GM21619 (cell line): ENCODE results near the gene MPST.
"Not testable (repeated sequence)": the region's sequence is repeated elsewhere in the genome, so short reads cannot be mapped to it uniquely, and the experiment has no call there.

Source experiments
- ATAC-seq: cut with Tn5 transposase; IDR thresholded peaks from one replicate; pipeline ENCODE4 v1.9.1; 2021; ENCODE audit not compliant: unreplicated experiment

The MPST gene

GRCh38 chr22:37019309-37020191 is at the start of gene MPST, which contains the start of gene TST:
TSS of gene MPST (plus strand) at chr22:37019742. CDS start at chr22:37019837, 95 bp downstream.
TSS of gene TST (minus strand) at chr22:37019447. CDS start at chr22:37018732, 715 bp downstream.
- peak; percentile 51 for ATAC-seq

DNA sequence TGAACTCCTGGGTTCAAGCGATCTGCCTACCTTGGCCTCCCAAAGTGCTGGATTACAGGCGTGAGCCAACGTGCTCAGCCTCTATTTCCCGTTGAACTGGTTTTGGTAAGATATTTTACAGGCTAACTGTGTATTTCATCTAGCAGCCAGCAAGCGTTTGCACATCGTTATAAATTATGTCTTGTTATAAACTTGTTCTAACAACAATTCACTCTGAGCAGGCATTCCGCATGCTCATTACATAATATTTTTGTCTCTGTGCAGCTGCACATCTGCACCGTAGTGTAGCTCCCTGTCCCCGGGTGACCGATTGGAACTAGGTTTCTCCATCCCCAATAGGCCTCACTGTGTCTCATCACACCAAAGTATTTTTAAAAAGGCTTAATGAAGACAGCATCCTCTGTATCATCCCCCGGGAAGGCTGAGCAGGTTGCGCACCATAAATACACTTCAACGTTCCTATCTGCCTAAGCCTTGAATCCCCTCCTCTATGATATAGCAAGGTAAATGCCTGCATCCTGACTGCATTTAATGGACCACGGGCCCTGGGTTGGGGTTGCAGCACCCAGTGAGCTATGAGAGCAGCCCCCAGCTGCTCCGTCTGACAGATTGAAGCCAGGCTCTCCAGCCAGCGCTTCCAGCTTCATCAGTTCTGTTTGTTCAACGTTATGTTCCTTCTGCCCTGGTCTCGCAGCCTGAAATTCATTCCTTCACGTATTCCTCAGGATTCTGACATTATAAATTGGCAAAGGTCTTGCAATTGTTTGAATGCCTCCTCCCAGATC is 48.0 kb upstream of the MPST start:
- no peak for ATAC-seq

GRCh38 chr22:36976606-36977005 is 42.9 kb upstream of the MPST start:
- no peak for ATAC-seq

DNA sequence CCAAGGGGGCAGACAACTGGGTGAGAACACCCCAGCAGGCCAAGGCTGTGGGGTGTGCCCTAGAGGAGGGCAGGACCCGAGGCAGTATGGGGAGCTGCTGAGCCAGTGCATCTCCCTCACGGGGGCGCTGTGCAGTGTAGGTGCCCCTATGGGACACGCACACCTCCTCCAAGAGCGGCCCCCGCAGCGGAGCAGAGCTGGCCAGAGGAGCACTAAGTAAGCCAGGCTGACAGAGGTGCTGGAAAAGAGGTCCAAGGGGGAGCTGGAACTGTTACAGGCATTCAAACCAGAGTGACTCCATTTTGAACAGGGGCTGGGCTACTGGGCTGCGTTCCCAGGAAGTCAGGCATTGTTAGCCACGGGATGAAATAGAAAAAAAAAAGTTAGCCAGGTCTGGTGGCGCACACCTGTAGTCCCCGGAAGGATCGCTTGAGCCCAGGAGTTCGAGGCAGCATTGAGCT is 42.1 kb upstream of the MPST start:
- ATAC-seq = no peak

GRCh38 chr22:36977947-36978660 is 41.4 kb upstream of the MPST start:
- no peak for ATAC-seq

- ATAC-seq = no peak
These were observed 40.3 kb upstream of the MPST start for GRCh38 chr22:36979016-36979910.

DNA sequence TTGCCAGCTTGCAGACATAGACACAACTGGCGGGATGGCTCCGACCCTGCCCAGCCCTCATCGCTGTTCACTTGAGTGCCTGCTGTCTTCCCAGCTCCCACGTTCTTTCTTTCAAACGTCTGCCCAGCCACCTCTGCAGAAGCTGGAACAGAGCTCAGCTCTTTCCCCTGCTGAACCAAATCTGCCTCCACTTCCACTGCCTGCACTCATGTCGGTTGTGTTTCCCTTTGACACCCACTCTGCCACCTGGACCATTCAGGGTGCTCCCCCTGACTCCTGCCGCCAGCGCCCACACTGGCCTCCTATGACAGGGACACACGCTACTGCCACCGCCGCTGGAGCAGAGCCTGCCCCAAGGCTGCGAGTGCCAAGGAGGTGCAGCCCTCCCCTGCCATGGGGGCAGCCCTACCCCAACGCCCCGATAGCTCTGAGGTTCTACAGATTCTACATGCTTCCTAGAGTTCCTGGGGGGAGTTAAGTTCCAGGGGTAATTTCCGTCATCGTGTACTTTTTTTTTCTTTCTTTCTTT is 38.2 kb upstream of the MPST start:
- no peak for ATAC-seq

DNA sequence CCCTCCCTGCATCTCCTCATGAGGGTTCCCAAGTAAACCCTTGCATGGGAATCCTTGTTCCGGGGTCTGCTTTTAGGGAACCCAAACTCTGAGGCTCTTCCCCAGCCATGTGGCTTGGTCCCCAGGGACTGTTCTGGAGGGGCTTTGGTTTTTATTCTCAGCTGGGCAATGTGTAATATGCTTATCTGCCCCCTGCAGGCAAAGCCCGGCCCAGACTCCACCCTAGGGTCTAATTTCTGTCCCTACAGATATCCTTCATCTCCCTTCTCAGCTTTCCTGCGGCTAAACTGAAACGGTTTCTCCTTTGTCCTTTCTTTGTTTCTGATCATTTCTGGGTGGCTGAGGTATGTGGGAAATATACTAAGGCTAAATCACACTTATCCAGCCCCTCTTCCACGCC is 37.4 kb upstream of the MPST start:
- ATAC-seq = no peak

DNA sequence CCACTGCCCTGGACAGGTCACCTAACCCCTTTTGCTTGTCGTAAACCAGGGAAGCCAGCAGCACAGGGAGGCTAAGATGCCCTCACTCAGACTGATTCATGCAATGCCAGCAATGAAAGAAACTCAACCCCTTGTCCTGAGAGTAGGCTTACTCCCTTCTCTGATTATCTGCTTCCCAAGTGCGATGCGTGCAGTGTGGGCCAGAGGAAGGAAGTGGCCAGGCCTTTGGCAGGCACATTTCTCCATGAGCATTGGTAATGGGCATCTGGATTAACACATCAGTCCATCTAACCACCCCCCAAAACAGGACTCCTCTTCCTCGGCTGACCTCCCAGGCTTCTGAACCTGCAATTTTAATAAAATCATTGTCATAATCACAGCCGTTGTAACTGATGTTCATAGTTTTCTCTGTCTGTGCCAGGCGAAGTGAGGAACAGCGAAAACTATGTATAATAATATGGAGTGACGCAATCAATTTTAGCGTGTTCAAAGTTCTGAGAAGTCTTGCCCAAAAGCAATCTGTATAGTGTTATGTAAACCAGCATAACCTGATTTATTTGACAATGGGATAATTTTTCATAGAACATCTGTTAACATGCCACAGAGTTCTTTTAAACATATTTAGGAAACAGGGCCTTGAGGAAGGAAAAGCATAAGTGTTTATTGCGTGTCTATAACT is 34.2 kb upstream of the MPST start:
- no peak for ATAC-seq

GRCh38 chr22:36986242-36986821 is 33.2 kb upstream of the MPST start:
- no peak for ATAC-seq

DNA sequence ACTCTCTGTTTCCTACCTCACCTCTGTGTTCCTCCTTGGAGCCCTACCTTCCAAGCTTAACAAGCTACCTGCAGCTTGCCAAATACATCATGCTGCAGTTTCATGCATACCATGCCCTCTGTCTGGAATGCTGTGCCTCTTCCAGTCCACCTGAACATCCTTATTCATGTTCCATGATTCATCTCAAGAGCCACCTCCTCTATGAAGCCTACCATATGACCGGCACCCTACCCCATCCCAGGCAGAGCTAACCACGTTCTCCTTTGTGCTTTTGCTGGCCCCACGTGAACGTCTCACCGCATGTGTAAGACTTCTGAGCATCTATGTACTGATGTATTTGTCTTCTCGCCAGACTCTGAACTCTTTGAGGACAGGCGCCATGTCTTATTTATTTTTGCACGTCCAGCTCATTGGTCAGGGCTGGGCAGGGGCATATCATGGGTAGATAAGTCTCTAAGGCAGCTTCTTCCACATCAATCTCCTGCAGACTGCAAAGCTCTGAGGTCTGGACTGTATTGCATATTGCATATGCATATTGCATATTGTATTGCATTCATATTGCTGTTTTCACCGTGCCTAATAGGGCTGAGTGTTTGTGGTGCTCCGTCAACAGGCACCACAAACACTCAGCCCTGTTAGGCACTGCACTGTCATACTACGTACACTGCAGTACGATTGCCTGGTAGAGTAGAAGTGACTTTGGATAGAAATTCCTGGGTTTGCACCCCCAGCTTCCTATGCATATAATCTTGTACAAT is 31.3 kb upstream of the MPST start:
- ATAC-seq = no peak

GRCh38 chr22:36989012-36989411 is 30.5 kb upstream of the MPST start:
- not testable (repeated sequence) for ATAC-seq

DNA sequence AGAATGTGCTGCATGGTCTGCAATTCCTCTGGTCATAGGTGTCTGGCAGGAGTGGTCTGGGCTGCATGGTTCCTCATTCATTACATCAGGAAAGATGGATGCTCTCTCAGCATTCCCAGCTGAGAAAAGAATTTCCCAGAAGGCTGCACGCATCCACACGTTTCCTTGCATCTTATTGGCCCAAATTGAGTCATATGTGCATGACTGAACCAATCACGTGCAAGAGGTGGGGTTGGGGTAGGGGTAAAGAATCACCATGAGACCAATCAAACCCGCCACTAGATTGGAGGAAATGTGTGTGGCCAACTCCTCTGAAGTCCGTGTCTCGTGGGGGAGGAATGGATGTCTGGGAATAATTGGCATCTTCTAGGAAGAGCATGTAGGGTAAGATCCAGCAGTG is 29.1 kb upstream of the MPST start:
- ATAC-seq = no peak

GRCh38 chr22:36991206-36991605 is 28.3 kb upstream of the MPST start:
- no peak for ATAC-seq

DNA sequence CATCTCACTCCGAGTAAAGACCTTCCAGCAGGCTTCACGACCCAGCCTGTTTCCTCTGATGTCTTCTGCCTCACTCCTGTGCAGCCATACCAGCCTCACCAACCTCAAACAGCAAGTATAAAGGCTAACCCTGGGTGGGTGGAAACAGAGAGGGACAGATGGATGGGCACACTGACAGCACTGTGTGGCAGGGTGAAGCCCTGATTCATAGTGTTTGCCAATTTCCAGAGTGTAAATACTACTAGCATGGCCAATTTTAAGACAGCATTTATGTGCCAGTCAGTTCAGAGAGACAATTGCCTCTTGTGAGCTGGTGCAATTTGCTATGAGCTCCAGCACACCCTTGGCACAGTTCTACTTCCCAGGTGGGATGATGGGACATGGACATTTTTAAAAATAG is 21.8 kb upstream of the MPST start:
- ATAC-seq = no peak

DNA sequence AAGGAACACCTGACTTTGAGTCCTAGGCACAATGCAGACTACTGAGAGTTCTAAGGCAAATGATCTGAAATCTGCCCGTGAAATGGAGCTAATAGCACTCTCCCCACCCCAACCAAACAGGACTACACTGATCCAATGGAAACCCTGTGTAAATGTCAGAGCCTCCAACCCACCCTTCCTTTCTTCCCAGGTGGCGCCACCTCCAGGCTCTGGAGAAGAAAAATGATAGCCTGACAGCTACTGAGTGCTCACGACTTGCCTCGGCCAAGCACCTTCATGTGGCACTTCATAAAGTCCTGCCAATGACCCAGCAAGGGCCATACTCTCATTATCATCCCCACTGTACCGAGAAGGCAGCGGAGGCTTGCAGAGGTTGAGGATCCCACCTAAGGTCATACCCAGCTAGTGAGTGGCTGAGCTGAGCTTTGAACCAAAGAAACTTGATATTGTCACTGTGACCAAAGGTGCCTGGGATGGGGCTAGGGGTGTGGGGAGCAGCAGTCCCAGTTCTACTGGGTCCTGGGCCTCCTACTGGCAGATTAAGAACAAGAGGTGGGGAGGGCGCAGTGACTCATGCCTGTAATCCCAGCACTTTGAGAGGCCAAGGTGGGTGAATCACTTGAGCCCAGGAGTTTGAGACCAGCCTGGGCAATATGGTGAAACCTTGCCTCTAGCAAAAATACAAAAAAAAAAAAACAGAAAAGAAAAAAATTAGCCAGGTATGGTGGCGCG is 20.8 kb upstream of the MPST start:
- no peak for ATAC-seq

DNA sequence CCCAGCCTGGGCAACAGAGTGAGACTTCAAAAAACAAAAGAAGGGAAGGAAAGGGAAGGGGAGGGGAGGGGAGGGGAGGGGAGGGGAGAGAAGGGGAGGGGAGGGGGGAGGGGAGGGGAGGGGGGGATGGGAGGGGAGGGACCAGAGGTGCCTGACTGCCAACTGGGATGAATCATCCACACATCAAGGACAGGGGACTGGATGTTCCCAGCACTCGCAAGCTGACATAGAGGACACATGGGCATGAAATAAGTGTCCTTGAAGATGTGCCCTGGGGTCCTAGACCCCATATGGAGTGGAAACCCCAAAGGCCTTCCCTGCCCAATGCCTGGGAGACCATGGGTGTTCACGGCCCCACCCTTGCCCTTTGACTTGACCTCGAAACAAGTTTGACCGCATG is 20.1 kb upstream of the MPST start:
- no peak for ATAC-seq
